NCI-H460 (cell line): ENCODE measurements around the gene ADAMTS16. TPM values are rescaled to one million over a fixed set of nuclear protein-coding genes. Genes with fewer than 3 reads are reported as not detected.

Experiments used
- DNase-seq: peaks from one replicate; pipeline ENCODE4 v3.0.0-alpha.2; 2016; ENCODE audit warnings: low read depth; ENCODE audit errors: extremely low read depth
- total RNA-seq: library from RNA; depleted of rRNA; stranded (reverse); fragments of >200 nt; shearing (Covaris generic); gene quantifications from 2 replicates; pipeline ENCODE4 v1.2.3, GENCODE V29; 2014

Gene ADAMTS16
- total RNA-seq, 1 experiment from 2014 or later = not detected

- DNase-seq = no peak
These were observed 579 bp downstream of the ADAMTS16 start for GRCh38 chr5:5140479-5141338.

- no peak for DNase-seq
These were observed 1.1 kb downstream of the ADAMTS16 start for GRCh38 chr5:5141339-5141599.

DNA sequence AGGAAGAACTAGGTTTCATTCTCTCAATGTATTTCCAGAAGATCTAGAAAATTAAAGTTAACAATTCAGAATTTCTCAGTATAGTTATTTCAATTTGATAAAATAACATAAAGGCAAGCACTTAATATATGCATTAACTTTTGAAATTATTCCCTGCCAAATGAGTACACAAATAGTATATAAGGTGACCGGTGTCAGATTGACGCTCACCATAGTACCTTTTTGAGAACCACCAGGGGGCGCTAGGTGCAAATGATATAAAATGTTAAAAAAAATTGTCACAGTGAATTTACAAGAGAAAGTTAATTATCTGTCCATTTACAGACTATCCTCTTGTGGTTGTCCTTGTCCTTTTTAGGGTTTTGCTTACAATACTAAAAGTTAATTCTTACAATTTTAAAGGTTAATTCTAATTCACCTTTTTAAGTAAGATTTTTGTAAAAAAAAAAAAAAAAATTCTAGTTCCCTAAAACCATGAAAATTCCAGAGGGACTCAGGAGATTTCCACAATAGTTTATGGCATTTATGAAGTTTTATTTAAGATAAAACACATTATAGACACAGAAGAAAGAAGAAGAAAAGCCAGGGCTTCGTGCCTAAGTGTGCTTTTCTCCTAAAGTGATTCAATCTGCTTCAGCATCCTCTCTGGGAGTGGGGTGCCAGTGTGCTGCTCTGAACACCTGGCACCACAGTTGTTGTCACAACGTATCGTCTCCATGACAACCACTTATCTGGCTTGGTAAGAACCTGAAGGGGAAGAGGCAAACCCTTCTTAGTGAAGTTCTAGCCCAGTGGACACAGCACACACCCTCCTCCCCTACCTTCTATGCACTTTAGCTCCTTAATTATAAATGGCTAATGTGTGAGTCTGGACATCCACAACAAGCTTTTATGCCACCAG, 1.7 kb downstream of the ADAMTS16 start:
- peak; percentile 58 for DNase-seq

DNA sequence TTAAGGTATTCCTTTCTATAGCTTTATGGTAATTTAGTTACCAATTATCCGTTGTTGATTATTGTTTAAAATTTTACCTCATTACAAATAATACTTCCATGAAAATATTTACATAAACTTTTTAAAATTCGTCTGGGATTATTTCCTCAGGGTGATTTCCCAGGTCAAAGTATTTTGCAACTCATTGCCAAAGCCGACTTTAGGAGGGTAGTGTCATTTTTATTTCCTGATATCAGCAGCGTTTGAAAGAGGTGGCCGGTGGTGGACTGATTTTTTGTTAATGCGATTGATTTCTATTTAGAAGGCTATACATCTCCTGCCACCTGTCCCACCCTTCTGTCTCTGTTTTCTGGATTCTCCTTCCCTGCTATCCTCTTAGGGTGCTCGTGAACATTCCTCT, 4.3 kb downstream of the ADAMTS16 start:
- no peak for DNase-seq

DNA sequence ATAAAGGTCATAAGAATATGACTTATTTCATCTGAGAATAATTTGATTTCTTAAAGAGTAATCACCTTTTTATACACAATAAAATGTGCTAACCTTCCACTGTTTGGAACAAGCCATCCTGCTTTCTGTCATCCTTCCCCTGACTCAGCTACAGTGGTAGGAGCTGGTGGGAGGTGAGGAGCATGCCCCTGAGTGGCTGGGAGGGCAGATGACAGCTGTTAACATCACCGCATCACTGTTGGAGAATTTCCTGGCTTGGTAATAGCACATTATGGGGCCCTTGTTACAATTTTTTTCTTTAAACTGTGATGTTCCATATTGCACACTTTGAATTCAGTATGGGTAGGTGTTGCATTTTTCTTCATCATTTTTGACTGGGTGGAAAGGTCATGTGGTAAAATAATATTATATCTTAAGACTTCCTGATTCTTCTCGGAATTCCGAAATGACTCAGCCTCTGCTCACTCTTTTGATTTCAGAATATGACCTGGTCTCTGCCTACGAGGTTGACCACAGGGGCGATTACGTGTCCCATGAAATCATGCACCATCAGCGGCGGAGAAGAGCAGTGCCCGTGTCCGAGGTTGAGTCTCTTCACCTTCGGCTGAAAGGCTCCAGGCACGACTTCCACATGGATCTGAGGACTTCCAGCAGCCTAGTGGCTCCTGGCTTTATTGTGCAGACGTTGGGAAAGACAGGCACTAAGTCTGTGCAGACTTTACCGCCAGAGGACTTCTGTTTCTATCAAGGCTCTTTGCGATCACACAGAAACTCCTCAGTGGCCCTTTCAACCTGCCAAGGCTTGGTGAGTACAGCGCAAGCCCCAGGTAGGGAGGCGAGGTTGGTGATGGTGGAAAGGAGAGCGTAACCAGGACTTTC, 5.8 kb downstream of the ADAMTS16 start:
- no peak for DNase-seq

DNA sequence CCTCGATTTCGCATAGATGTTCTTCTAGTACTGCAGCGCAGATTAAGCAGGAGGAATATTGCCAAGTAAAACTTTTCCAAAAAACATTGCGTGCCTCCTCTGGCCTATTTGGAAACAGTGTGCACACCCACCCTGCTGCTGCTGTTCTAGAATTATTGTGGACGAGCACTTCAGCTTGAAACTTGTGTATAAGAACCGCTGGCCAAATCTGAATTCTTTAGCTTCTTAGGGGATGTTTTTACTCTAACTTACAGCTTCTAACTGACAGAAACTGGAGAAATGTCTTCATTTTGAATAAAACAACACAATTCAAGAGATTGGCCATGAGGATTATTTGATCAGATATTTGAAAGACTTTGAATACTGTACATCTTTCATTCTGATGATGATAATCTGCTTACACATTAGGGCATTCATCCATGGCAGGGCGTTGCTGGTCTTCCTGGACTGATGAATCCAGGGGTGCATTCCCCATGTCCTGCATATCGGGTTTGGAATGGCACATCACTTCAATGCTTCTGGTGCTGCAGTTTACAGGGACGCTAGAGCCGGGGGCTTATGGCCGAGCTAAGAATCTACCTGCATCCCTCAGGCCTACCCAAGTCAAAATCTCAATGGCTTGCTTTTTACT, 6.5 kb downstream of the ADAMTS16 start:
- DNase-seq = no peak

GRCh38 chr5:5149154-5149553, 9.0 kb downstream of the ADAMTS16 start:
- DNase-seq = no peak

DNA sequence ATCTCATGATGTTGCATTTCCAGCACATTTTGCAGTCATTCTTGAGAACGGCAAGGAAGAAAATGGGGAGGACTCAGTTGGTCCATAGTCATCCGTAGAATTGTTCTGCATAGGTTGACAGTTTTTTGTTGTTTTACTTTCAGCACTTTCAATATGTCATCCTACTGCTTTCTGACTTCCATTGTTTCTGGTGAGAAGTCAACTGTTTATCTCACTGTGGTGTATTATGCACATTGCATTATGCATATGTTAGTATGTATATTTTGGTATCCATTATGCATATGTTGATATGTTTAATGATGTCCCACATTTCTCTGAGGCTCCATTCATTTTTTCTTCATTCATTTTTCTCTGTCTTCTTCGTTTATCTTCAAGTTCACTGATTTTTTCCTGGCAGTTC, 10.5 kb downstream of the ADAMTS16 start:
- no peak for DNase-seq

DNA sequence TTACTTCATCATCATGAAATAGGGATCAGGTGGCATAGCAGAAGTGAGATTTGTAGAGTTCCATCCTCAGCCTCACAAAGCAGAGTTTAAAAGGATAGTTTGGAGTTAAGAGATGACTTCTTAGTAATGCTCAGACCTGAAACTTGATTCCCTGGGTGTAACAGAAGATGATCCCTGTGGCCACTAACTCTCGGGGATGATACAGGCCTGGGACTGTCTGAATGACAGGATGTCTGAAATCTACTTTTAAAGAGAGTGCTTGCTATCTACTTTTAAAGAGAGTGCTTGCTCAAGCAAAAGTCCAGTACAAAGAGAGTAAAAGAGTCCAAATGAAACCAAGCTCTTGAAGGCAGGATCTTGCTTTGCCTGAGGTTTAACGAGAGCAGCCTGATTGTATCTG, 14.6 kb downstream of the ADAMTS16 start:
- DNase-seq = no peak

- DNase-seq = no peak
These were observed 15.5 kb downstream of the ADAMTS16 start for GRCh38 chr5:5155617-5156016.

DNA sequence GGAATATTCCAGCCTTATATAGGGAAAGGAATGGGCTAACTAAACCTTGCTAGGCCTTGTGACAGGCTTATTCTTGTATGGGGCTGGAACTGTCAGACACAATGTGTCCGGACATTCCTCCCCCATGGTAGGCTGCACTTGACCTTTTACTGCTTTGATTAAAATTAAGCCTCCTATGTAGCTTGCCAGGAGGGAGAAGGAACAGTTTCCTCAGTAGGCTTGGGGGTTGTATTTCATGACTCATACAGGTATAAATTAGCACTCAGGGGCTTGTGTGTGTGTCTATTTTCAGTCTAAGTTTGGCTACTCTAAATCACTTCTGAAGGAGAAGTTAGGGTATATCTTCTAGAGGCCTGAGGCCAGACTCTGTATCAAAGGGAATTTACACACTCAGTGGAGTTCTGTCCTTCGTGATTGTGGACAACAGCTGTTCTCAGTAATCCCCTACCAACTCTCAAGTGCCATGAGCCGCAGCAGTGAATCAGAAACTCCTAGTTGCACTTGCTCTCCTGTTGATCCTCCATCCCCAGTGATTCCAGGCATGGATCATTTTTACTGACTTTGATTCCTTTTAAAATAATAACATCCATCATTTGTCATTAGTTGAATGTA, 16.4 kb downstream of the ADAMTS16 start:
- no peak for DNase-seq

DNA sequence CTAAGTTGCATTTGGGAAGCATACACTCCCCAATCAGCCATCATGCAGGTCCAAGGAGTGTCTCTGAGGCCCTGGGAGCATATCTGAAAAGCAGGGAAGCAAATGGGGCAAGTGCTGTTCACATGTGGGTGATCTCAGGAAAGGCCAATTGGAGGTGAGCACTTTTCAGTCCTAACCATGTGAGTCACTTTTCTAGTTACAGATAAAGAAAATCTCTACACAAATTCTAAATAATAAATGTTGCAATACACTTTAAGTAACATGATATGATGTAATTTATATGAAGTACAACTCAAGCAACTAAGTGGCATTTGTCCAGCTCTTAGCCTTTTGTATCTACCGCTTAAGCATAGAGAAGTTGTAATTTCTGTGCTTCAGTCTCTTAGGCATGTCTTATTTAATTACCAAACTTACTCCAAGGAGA, 18.4 kb downstream of the ADAMTS16 start:
- DNase-seq = no peak

- DNase-seq = no peak
These were observed 19.4 kb downstream of the ADAMTS16 start for GRCh38 chr5:5159282-5160103.

DNA sequence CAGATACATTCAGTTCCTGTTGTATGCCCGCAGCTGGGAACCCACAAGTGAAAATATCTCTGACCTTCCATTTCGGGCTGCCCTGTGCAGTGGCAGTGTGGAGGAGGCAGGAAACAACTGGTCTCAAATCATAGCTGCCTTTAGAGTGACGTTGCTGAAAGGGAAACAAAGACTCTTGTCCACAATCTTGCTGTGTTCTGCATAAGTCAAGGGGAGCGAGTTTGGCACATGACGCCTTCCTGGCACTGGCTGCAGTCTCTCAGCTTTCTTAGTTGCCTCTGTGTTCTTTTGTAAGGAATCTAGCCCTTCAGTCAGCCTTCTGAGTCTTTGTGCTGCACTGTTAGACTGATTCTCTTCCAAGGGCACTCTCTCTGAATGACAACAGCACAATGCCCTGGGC, 24.0 kb downstream of the ADAMTS16 start:
- DNase-seq = no peak

- no peak for DNase-seq
These were observed 25.4 kb downstream of the ADAMTS16 start for GRCh38 chr5:5165541-5166002.

DNA sequence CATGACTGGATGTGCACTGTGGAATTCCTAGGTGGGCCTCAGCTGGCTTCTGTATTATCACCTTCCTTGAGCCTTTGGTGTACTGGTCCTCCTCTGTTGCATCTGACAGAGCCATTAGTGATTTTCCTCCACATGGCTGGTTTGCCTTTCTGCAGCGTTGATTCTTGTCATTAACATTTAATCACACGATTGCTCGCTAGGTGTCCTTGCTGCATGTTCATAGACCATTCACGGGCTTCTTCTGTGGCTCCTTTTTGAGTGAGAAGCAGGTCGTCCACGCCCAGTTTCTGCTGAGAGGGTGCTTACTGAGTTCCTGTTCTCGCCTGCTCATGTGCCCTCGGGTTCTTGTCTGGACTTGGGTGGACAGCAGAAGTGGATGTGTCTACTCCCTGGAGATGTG, 29.3 kb downstream of the ADAMTS16 start:
- no peak for DNase-seq

DNA sequence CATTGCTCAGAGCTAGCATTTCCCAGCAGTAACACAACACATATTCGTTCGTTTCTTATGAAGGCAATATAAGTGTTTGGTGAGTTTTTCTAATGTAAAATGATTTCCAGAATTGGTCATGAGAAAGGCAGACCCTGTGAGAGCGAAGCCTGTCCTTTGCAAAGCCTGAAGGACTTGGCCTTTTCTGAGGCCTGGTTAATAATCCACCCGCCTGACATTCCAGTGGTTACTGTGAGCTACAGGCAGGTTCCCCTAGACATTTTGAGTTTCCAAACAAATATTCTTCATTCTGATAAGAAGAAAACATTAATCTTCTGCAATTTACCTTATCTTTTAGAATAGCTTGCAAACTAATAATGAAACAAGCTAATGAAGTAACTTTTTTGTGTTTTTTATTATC, 38.0 kb downstream of the ADAMTS16 start:
- no peak for DNase-seq

DNA sequence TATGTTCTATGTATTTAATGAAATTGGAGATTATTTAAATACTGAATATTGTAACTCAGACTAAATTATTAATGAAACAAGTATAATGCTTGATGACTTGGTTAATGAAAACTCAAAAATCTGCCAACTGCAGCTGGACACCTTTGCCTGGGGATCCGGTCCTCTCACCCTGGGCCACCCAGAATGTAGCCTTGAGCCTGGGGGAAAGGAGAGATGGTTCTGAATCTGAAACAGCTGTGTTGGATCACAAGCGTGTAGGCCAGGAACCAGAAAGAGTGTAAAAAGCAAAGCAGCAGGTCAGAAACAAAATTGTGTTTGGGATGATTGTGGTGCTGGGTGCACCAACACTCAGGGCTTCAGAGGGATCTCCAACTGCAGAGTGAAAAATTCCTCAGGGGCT, 38.5 kb downstream of the ADAMTS16 start:
- no peak for DNase-seq

GRCh38 chr5:5179079-5179478, 38.9 kb downstream of the ADAMTS16 start:
- DNase-seq = no peak
